GM21619 (cell line): ENCODE data around the gene PLPP4.
"Not testable (repeated sequence)": the region's sequence is repeated elsewhere in the genome, so short reads cannot be mapped to it uniquely, and the experiment has no call there.

Experiments used
- ATAC-seq: cut with Tn5 transposase; IDR thresholded peaks from one replicate; pipeline ENCODE4 v1.9.1; 2021; ENCODE audit not compliant: unreplicated experiment

PLPP4 gene

DNA sequence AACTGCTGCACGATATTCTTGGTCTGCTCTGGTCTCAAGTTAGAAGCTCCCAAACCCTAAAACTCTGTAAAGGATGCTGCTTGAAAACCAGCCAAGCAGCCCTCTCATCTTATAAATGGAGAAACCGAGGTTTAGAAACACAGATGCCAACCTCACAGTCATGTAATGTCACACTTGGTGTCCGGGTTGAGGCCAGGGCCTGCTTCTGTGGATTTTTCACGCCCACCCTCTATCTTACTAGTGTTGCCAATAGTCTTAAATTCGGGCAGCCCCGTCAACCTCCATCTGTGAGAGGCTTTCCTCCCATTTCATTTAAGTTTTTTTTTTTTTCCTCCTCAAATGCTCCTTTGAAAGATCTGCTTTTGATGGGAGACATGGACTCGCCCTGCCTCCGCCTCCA is 28.9 kb downstream of the PLPP4 start:
- no peak for ATAC-seq

DNA sequence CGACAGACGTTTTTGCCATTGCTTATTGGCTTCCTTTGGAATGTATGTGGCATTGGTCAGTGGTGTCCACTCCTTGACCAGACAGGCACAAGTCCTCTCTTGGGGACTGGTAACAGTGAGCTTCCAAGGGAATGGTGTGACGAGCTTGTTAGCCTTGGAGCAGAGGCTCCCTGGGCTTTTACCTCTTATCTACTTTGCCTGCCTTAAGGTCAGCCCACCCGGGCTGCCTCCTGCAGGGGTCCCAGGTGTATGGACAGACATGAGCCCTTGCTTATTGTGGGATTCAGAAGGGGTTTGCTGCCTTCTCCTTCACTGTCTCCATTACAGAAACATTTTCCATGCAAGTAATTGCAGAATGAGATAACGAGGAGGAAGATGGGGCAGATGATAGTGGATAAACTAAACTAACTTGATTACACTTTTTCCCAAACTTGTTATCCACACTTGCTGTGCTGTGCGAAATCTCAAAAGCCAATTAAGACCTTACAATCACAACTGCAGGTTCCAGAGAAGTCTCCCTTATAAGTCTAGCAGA is 29.7 kb downstream of the PLPP4 start:
- ATAC-seq, result no peak

DNA sequence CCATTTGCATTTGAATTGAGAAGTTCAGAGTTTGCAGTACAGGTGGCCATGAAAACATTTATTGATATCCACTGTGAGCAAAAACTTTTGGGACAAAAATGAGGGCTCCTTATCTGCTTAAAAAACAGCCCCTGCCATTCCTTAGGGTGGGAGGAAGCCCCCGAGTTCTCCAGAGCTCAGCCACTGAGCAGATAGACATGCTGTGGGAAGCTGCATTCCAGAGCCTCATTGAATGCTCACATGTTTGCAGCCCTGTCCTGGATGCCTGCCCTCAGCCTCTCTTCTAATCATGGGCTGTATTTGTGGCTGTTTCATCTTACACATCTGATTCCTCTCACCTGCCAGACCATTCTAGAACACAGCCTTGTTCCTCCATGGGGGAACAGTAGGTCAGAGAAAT is 33.3 kb downstream of the PLPP4 start:
- no peak for ATAC-seq

DNA sequence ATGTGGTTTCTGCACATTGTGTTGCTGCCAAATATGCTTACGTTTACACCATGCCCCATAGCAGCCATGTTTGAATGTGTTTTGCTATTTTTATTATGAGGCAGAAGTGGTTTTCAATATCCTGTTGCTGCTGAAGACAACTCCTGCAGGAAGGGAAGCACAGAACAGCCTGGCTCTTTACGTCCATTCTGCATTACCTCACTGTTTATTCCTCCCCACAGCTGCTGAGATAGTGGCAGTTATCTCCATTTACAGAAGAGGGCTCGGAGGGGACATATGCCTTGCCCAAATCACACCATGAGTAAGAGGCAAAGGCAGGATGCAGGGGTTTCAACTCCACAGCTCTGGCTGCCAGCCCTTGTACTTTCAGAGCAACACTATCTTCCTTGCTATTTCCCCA is 35.3 kb downstream of the PLPP4 start:
- ATAC-seq, result no peak

DNA sequence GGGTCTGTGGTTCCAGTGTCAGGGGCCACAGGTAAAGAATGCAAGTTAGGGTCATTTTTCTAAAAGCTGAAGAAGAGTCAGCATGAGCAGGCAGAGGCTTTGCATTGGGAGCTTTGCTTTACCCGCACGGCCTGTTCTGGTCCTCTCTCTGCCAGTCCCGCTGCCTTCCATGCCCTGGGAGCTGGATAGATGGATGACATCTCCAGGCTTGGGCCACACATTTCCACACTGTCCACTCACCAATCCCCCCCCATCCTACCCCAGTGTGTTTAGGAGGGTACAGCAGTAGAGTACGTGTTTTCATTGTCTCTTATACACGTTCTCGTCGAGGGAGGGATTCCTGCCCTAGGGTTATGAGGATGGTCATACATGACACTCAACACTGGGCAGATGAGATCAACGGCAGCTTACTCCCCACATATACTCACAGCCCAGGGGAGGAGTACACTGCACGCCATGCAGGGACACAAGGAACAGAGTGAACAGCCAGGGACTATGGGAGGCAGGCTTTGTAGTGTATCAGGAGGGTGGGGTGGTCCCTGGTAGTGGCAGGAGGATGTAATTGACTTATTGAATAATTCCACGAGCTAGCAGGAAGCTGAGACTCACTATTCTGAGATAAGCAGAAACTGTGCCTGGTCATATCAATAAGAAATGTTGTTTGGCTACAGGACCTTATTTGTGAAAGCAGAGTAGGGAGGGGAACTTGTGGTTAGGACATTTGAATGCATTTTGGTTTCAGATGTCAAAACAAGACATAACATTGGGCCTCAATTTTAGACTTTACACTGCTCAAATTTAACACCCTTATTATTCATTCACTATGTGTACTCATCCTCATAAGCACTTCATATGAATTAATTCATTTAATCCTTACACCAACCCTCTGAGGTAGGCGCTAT is 36.6 kb downstream of the PLPP4 start:
- peak; percentile 77 for ATAC-seq

DNA sequence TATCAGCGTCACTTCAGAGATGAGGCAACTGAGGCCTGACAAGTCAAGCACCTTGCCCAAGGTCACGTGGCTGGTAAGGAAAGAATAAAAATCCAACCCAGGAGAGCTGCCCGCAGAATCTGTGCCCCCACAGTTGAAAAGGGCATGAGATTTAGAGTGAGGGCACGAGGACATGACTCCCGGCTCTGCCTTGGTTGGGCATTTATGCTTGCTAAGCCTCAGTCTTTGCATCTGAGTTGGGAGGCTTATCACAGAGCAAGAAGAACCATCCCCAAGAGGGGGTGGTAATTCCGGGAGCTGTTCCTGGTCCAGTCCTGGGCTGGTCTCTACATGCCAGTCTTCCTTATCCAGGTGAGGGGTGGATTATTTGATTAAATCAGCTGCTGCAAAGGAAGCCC is 37.3 kb downstream of the PLPP4 start:
- no peak for ATAC-seq

DNA sequence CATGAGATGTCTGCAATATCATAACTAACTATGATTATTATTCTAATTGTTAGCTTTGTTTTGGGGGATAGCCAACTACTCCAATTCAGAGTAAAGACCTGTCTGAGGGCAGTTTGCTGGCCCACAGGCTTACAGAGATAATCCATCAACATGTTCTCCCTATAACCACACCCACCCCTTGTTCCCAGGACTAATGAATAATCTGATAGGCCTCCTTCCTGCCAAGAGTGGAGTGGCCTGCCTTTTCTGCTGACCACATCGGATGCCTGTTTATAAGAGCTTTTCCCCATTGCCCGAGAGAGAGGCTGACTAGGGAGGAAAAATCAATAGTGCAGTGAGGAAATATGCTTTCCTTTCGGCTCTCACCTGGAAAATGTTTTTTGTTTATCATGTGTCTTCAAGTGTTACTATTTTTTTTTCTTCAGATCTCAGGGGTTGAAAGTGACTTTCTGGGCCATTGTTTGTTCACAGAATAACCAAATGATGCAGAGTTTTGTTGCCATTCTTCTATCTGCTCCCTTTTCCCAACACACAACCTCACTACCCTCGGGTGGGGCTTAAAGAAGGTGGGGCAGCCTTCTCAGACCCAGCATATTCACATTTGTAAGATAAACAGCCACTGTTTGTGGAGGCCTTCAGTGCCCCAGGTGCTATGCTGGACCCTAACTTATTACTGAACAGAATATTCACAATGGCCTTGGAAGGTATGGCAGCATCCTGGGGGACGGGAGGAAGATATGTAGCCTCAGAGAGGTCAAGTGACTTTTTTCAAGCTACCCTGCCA is 38.4 kb downstream of the PLPP4 start:
- ATAC-seq, result no peak

DNA sequence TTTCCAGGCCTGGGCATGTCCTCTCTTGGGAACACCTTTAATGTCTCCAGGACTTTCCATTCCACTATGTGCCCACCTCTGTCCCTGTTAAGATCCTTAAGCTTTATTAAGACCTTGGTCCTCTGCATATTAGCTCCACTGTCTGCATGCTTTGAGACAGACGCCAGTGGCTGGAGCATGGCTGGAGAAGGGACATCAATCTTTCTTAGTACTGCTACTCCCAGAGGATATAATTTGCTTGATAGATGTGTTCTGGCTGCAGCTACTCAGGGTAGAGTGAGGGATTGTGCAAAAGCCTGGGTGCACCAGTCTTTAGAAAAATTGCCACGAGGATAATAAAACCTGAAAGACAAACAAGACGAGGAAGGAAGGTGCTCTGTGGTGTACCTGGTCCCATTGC is 42.9 kb downstream of the PLPP4 start:
- no peak for ATAC-seq

DNA sequence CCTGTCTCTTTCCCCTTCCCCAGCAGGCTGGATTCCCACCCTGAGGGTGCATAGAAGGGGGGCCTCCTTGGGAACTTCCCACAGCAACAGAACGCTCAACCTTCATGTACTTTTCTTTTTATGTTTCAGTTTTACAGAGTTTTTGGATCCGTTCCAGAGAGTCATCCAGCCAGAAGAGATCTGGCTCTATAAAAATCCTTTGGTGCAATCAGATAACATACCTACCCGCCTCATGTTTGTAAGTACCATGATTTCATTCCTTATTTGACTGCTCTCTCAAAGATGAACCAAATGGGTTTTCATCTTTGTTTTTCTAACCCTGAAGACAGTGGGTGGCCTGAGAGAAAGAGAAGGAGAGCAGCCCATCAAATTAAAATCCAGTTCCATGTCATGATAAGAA is 46.7 kb downstream of the PLPP4 start:
- ATAC-seq, result no peak

DNA sequence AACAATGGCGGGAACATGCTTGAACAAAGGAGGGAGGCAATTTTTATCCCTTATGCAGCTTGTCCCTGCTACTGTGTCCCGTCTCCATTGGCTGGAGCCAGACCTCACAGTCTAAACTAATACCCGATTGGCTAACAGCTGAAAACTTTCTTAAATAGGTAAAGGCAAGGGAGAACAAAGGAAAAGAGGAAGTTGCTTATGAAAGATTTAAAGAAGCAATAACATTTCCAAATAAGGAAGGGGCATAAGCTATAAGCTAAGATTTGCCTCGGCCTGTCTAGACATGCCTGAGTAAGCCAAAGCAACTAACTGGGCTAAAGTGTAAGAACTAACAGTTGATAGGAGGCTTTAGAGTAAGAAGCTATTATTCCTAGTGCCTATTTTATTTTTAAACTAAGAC is 47.2 kb downstream of the PLPP4 start:
- not testable (repeated sequence) for ATAC-seq

DNA sequence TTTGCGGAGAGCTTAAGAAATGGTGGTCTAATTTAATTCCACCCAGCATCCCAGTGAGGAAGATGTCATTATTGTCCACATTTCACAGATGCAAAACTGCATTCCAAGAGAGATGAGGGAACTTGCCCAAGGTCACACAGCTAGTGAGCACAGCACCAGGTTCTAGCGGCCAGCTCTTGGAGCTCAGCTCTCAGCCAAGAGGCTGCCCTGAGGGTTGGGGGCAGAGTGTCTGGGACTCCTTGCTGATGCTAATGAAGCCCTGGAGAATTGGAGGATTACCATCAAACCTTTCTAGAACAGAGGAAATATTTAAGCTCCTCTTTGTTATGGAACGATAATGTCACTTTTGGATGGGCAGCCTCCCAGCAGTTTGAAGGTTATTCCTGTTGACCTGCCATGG is 48.0 kb downstream of the PLPP4 start:
- ATAC-seq, result no peak

DNA sequence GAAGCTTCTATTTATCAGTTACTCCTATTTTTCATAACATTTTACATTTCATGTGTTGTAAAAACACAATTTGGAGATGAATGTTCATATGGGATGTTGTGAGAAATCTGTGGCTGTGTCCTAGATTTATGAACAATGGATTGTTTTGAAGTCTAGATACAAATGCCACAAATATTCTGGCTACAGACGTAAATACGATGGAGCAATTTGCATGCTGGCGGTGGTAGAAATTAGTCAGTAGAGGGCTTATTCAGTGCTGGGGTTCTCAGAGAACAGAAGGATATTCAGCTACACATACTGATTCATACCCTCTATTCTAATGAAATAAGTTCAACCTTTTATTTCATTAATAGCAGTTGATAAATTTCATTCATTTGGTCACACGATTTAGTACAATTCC is 48.8 kb downstream of the PLPP4 start:
- no peak for ATAC-seq

DNA sequence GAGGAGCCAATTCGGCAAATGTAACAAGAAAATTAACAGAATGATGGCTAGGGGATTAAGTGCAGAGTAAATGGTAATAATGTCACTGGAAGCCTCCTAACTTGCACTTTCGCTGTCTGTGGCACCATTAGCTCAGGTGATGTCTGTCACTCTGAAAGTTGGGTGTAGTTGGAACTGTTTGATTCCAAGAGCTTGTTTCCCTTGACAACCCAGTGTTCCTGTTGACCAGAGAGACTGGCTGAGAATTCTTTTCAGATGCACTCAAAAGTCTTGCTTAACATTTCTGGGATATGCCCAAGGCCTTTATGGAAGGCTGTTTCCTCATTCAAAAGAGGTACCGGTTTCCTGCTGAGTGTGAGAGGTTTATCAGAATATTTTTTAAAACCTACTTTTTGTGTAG is 49.6 kb downstream of the PLPP4 start:
- ATAC-seq, result no peak

DNA sequence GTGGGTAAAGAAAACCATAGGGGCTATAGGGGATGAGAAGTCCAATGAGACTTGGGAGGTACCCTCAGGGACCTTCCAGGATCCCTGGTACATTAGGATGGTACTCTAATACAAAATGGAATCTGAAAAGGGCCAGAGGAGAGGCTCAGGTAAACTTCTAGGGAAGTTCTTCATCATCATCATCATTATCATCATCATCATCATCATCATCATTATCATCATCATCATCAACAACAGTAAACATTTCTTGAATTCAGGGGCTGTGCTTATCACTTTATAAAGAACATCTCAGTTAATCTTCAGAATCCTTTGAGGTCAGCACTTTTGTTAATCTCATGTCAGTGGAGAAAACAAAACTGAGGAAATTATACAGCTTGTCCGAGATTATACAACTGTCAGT is 50.1 kb downstream of the PLPP4 start:
- no peak for ATAC-seq

DNA sequence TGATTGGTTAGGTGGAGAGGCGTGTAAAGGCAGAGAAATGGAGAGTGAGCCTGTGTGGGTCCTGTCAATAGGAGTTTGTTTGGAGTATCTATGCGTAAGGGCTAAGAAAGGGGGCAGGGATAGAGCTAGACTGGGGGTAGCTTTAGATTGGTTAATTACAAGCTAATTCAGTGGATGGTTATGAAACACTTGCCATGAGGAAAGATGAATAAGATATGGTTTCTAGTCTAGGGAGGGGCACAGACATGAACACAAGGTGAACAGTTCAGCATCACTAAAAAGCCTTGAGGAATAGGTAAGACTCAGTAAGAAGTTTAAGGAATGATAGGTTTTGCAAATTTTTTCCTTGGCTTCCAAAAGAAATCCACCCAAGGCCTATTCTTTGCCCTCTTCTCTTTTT is 50.6 kb downstream of the PLPP4 start:
- ATAC-seq, result no peak

DNA sequence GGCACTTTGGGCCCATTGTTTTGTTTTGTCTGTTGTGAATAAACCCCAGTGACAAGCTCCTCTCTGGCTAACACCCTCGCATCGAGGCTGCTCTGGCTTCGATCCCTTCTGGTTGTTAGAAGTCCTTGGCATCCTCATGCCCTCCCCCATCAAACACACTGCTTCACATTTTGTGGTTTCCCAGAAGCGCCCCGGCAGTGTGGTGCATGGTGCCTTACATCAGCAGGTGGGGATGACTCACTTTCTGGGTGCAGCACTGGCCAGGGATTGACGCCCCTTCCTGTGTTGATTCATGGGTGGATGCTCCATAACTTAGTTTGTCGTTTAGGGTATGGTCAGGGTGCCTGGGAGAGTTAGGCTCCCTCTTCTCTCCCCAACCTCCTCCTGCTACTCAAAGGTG is 51.4 kb downstream of the PLPP4 start:
- ATAC-seq, result no peak

DNA sequence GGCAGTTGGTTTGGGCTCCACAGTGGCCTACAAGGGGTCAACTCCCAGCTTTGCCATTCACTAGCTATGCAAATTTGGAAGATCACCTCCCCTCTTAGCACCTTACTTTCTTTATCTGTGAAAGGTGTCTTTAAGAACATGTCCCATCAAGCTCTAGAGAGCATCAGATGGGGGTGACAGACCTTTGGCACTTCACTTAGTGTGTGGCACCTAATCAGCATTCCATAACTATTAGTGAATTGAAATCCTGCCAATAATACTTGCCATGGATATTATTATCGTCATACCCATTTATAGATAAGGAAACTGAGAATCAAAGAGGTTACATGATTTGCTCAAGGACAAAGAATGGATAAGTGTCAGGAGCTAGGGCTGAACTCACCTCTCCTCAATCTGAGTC is 51.9 kb downstream of the PLPP4 start:
- ATAC-seq, result no peak

DNA sequence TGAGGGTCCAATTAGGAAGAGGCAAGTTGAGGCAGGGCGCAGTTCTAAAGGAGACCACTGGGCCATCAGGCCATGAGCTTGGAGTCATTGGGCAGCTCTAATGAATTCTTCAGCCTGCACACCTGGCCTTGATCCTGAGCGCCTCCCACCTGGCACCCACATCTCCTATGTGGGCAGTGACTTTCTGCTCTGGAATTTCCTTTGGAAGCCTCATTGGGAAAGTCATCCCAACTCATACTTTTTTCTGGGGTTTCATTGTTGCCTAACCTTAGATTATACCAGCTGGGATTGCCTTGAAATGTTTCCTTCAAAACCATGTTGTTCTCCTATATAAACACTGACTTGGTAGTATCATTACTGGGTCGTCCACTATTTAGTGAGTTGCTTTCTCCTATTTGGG is 54.1 kb downstream of the PLPP4 start:
- ATAC-seq, result no peak

DNA sequence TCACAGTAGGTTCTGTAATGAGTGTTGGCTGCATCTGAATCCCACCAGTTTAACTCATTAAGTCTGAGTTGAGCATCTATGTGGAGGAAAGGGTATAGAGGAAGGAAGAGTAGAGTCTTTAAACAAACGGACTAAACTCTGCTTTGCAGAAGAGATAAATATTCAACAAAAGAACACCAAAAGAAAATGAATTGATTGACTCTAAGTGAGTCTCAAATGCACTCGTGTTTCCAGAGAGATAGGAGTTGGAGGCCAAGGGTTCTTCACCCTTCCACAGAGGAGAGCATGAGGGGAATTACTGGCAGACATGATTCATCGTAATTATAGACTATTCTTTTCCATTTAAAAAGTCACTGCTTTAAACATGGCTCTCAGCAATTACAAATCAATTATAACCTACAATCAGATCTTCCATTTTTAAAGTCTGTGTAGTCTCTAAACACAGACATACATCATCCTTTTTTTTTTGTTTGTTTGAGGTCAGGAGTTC is 56.3 kb downstream of the PLPP4 start:
- ATAC-seq, result no peak

DNA sequence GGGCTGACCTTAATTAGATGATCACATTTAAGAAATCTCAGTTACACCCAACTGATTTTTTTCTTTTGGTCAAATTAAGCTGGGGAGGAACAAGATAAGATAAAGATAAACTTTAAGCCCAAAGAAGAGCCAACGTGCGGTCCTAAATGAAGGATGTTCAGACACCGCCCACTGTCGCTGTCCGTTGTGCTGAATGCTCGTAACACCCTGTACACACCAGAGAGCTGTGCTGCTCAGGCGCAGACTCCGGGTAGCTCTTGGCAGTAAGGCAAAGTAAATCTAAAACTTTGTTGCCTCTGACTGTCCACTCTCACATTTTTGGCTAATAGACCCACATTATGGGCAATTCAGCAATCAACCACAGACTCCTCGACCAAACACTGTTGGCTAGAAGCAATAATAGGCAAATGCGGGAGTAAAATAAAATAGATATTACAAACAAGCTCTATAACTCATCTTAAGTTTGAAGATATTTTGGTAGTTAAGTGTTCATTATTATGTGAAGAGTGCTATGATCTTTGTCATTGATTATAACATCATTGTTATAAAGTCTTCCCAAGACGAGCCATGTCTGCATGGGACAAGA is 57.1 kb downstream of the PLPP4 start:
- no peak for ATAC-seq

DNA sequence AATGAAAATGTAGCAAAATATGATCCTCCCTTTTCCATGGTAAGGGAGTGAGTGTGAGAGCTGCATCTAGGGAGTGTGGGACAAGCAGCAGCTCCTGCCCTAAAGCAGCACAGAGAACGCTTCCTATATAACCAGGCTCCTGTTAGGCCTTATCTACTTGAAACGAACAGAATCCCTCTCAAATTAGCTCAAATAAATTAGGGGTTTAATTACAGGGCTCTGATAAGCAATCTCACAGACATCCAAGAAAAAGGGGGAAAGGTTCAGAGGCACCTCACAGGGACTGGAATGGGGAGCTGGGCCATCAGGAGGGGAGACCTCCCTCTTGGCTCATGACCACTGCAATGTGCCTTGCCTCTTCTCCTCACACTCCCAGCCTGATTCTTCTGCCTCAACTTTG is 57.9 kb downstream of the PLPP4 start:
- no peak for ATAC-seq

DNA sequence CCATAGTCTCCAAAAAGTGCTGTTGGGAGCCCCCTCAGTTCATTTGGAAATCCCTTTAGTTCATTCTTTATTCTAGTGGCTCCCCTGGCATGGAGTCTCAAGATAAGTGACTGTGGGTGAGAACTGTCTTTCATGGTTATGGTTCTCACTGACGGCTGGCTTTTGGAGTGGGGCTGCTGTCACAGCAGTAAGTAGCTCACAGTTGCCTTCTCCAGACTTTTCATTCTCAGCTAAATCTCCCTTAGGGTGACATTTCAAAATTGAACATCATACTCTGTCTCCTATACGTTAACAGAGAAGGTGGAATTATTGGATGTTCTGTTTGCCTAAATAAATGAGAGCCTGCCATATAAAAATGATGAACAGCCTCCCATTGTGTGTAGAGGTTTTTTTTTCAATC is 58.7 kb downstream of the PLPP4 start:
- ATAC-seq, result no peak
